ENCODE data around the gene CHML.
"Not testable (repeated sequence)": the region's sequence is repeated elsewhere in the genome, so short reads cannot be mapped to it uniquely, and the experiment has no call there.

CHML gene

GRCh38 chr1:241672301-241672700, 32.1 kb upstream of the CHML start:
- Histone ChIP-seq H3K27me3 (ENCODE audit: insufficient read depth, low read length) (no peaks in the 10 kb centered on the region), H3K9ac (ENCODE audit: low read depth, low read length) (no peak overlapping the region), H3K9me3 (ENCODE audit: insufficient read depth, low read depth, low read length) (no peaks in the 10 kb centered on the region), H3K27ac (ENCODE audit: low read depth, low read length) (no peak overlapping the region), H3K4me1 (ENCODE audit: insufficient read depth, low read length) (no peaks in the 10 kb centered on the region), H3K4me3 (ENCODE audit: low read length) (no peak overlapping the region), H3K36me3 (ENCODE audit: insufficient read depth, low read length) (no peaks in the 10 kb centered on the region)
- 100% methylated on average over 1 of the region's 1 CpG for WGBS

DNA sequence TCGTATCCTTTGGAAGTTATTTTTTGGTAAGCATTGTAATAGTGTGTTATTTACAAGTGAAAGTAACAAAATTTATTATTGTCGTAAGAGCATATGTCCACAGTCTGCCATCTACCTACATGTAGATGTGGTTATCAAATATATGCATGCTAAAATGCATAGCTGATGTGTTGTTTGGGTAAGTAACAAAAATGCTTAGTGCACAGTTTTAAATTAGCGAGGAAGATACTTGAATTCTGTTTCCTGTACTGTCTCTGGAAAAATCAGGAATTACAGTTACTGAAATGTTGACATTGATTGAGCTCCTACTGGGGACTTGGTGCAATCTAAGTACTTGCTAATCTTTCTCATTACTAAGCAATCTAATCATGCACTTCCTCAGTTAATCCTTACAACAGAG, 26.2 kb upstream of the CHML start:
- WGBS = 95% methylated on average over 3 of the region's 3 CpGs
- no peaks in the 10 kb centered on the region for H3K27me3 ChIP-seq (ENCODE audit: insufficient read depth, low read length)

DNA sequence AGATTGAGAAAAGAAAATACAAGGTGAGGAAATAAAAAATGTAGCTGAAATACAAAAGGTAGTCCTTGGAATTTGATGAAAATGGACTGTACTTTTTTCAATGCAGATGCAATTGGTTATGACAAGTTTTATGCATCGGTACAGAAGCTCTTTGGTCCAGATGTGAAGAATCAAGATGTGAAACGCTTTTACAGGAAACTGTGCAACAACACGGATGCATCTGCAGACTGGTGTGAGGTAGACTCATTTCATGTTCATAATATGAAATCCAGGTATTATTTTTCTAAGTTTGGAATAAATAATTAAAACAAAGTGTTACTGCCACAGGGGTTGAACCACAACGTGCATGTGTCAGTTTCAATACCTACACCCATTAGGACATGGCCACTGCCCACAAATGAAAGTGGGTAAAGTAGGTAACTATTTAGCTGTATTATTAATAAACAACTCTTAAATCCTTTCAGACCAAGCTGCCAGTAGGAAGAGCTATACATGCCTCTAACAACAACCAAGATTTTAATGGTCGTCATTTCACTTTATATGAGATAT, 20.3 kb upstream of the CHML start:
- Histone ChIP-seq H3K4me1 (ENCODE audit: insufficient read depth, low read length) (no peaks in the 10 kb centered on the region), H3K9ac (ENCODE audit: low read depth, low read length) (no peak overlapping the region), H3K4me3 (ENCODE audit: low read length) (no peak overlapping the region), H3K9me3 (ENCODE audit: insufficient read depth, low read depth, low read length) (no peaks in the 10 kb centered on the region), H3K36me3 (ENCODE audit: insufficient read depth, low read length) (no peaks in the 10 kb centered on the region), H3K27me3 (ENCODE audit: insufficient read depth, low read length) (no peaks in the 10 kb centered on the region), H3K27ac (ENCODE audit: low read depth, low read length) (no peak overlapping the region)
- WGBS = 97% methylated on average over 3 of the region's 5 CpGs

More for the DNA sequence above, 26.2 kb upstream of the CHML start:
- Histone ChIP-seq H3K9ac (ENCODE audit: low read depth, low read length) (no peak overlapping the region), H3K9me3 (ENCODE audit: insufficient read depth, low read depth, low read length) (no peaks in the 10 kb centered on the region), H3K27ac (ENCODE audit: low read depth, low read length) (no peak overlapping the region), H3K36me3 (ENCODE audit: insufficient read depth, low read length) (no peaks in the 10 kb centered on the region), H3K4me1 (ENCODE audit: insufficient read depth, low read length) (no peaks in the 10 kb centered on the region), H3K4me3 (ENCODE audit: low read length) (no peak overlapping the region)

GRCh38 chr1:241659016-241659415, 18.8 kb upstream of the CHML start:
- H3K27me3 ChIP-seq (ENCODE audit: insufficient read depth, low read length); H3K9ac ChIP-seq (ENCODE audit: low read depth, low read length); H3K9me3 ChIP-seq (ENCODE audit: insufficient read depth, low read depth, low read length); H3K36me3 ChIP-seq (ENCODE audit: insufficient read depth, low read length); H3K4me3 ChIP-seq (ENCODE audit: low read length); H3K4me1 ChIP-seq (ENCODE audit: insufficient read depth, low read length); H3K27ac ChIP-seq (ENCODE audit: low read depth, low read length): not testable (repeated sequence)
- 94% methylated on average over 2 of the region's 2 CpGs for WGBS

- Histone ChIP-seq H3K4me3 (ENCODE audit: low read length) (no peak overlapping the region), H3K27ac (ENCODE audit: low read depth, low read length) (no peak overlapping the region), H3K9ac (ENCODE audit: low read depth, low read length) (no peak overlapping the region), H3K27me3 (ENCODE audit: insufficient read depth, low read length) (no peaks in the 10 kb centered on the region), H3K36me3 (ENCODE audit: insufficient read depth, low read length) (no peaks in the 10 kb centered on the region), H3K4me1 (ENCODE audit: insufficient read depth, low read length) (no peaks in the 10 kb centered on the region), H3K9me3 (ENCODE audit: insufficient read depth, low read depth, low read length) (no peaks in the 10 kb centered on the region)
- WGBS = 88% methylated on average over 3 of the region's 3 CpGs
These were observed 18.1 kb upstream of the CHML start for GRCh38 chr1:241658081-241658793.

DNA sequence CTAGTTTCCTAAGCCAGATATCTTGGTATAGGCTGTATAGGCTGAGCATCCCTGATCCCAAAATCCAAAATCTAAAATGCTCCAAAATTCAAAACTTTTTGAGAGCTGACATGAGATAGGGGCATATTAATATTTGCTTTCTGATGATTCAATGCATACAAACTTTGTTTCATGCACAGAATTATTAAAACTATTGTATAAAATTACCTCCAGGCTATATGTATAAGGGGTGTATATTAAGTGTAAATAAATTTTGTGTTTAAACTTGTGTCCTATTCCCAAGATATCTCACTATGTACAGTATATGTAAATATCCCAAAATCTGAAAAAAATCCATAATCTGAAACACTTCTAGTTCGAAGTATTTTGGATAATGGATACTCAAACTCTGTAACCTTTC, 14.5 kb upstream of the CHML start:
- no peaks in the 10 kb centered on the region for H3K4me1 ChIP-seq (ENCODE audit: insufficient read depth, low read length)
- no peak overlapping the region for H3K4me3 ChIP-seq (ENCODE audit: low read length)
- WGBS = 100% methylated on average over 1 of the region's 1 CpG
- H3K9me3 ChIP-seq (ENCODE audit: insufficient read depth, low read depth, low read length) = no peaks in the 10 kb centered on the region
- H3K36me3 ChIP-seq (ENCODE audit: insufficient read depth, low read length) = no peaks in the 10 kb centered on the region
- H3K9ac ChIP-seq (ENCODE audit: low read depth, low read length) = no peak overlapping the region
- no peaks in the 10 kb centered on the region for H3K27me3 ChIP-seq (ENCODE audit: insufficient read depth, low read length)
- no peak overlapping the region for H3K27ac ChIP-seq (ENCODE audit: low read depth, low read length)

DNA sequence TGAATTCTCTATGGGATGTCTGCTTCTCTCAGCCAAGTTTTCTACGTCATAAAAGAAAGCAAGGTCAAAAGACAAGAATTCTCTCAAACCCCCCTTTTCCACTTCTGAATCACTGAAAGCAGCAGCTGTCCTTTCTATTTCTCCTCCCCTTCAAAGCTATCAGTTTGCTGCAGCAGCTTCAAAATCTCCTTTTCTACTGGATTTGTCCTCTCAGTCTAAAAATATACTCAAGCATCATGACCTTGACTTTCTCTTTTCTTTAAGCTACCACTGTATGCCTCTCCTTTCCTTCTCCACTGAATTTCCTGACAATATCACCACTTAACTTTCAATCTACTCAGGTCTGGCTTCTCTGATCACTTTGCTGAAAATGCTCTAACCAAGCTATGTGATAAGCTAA, 13.8 kb upstream of the CHML start:
- Histone ChIP-seq H3K4me1 (ENCODE audit: insufficient read depth, low read length) (no peaks in the 10 kb centered on the region), H3K27ac (ENCODE audit: low read depth, low read length) (no peak overlapping the region), H3K36me3 (ENCODE audit: insufficient read depth, low read length) (no peaks in the 10 kb centered on the region), H3K27me3 (ENCODE audit: insufficient read depth, low read length) (no peaks in the 10 kb centered on the region), H3K9me3 (ENCODE audit: insufficient read depth, low read depth, low read length) (no peaks in the 10 kb centered on the region), H3K9ac (ENCODE audit: low read depth, low read length) (no peak overlapping the region), H3K4me3 (ENCODE audit: low read length) (no peak overlapping the region)
- 86% methylated on average over 1 of the region's 1 CpG for WGBS

DNA sequence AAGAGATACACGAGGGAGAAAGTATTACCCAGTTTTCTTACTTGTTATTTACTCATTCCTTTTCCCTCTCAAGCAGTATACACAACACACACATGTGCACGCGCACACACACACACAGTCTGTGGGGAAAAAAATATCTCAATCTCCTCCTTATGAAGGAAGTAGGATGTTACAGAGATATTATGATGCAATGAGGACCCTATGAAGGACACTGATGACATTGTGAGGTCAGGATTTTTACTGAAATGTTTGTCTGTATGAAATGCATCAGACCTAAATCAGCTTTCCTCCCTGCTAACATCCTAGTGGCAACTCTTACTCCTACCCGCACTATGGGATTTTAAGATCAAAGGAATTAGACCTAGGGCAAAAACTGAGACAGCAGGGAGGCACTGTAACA, 11.8 kb upstream of the CHML start, which contains the start of gene WDR64:
TSS of gene WDR64 (plus strand) at position 270 of the 400 bp plus-strand sequence. CDS start 204 bp downstream, outside the sequence.
- no peak within 1 kb of the TSS for H3K27ac ChIP-seq (ENCODE audit: low read depth, low read length)
- no peaks in the 10 kb centered on the region for H3K9me3 ChIP-seq (ENCODE audit: insufficient read depth, low read depth, low read length)
- 87% methylated on average over 3 of the region's 4 CpGs for WGBS
- no peak within 1 kb of the TSS for H3K9ac ChIP-seq (ENCODE audit: low read depth, low read length)
- H3K4me1 ChIP-seq (ENCODE audit: insufficient read depth, low read length) = no peaks in the 10 kb centered on the region
- no peaks in the 10 kb centered on the region for H3K27me3 ChIP-seq (ENCODE audit: insufficient read depth, low read length)
- H3K4me3 ChIP-seq (ENCODE audit: low read length) = no peak within 1 kb of the TSS
- H3K36me3 ChIP-seq (ENCODE audit: insufficient read depth, low read length) = no peaks in the 10 kb centered on the region

GRCh38 chr1:241648159-241648558, 8.0 kb upstream of the CHML start:
- no peak overlapping the region for H3K4me3 ChIP-seq (ENCODE audit: low read length)
- no peak overlapping the region for H3K9ac ChIP-seq (ENCODE audit: low read depth, low read length)
- H3K27me3 ChIP-seq (ENCODE audit: insufficient read depth, low read length) = no peaks in the 10 kb centered on the region
- no peak overlapping the region for H3K27ac ChIP-seq (ENCODE audit: low read depth, low read length)
- WGBS = 95% methylated on average over 1 of the region's 1 CpG
- H3K9me3 ChIP-seq (ENCODE audit: insufficient read depth, low read depth, low read length) = no peaks in the 10 kb centered on the region
- H3K4me1 ChIP-seq (ENCODE audit: insufficient read depth, low read length) = no peaks in the 10 kb centered on the region
- no peaks in the 10 kb centered on the region for H3K36me3 ChIP-seq (ENCODE audit: insufficient read depth, low read length)

DNA sequence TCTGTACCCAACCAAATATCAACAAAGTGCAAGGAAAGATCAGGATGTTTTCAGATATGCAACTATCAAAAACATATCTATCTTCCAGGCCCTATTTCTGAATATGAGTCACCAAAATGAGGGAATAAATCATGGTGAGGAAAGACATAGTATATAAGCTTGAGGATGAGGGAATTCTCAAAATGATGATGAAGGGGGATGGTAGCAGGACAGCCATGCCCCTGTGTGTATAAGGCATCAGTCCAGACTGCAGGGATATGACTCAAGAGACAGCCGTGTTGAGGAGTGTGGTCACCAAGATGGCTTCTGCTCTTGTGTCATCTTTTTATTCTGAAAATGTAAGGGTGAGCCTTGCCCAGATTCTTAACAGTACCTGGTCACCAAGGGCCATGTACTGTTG, 7.5 kb upstream of the CHML start:
- Histone ChIP-seq H3K27ac (ENCODE audit: low read depth, low read length) (no peak overlapping the region), H3K9me3 (ENCODE audit: insufficient read depth, low read depth, low read length) (no peaks in the 10 kb centered on the region), H3K4me1 (ENCODE audit: insufficient read depth, low read length) (no peaks in the 10 kb centered on the region), H3K9ac (ENCODE audit: low read depth, low read length) (no peak overlapping the region), H3K4me3 (ENCODE audit: low read length) (no peak overlapping the region), H3K27me3 (ENCODE audit: insufficient read depth, low read length) (no peaks in the 10 kb centered on the region), H3K36me3 (ENCODE audit: insufficient read depth, low read length) (no peaks in the 10 kb centered on the region)
- WGBS = 94% methylated on average over 1 of the region's 1 CpG

DNA sequence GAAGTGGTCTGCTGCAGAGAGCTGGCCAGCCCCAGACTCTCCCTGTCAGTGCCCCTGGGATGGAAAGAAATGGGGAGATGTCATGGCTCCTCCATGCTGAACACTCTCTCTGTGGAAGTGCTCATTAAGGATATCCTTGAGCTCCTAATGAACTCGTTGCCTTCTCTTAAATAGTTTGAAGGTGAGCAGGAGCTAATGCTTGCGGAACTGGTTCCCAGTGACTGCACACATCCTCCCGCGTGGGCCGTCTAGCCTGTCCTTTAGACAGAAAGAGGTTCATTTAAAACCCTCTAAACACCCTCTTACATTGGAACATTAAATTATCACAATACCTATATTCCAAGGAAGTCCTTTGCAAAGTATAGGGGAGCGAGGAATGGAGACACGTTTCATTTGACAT, 6.0 kb upstream of the CHML start:
- no peaks in the 10 kb centered on the region for H3K36me3 ChIP-seq (ENCODE audit: insufficient read depth, low read length)

More for the DNA sequence above, 6.0 kb upstream of the CHML start:
- no peaks in the 10 kb centered on the region for H3K4me1 ChIP-seq (ENCODE audit: insufficient read depth, low read length)
- H3K9me3 ChIP-seq (ENCODE audit: insufficient read depth, low read depth, low read length) = peaks cover 4% of the 10 kb centered on the region; the same call in 1 of the 2 replicates
- H3K9ac ChIP-seq (ENCODE audit: low read depth, low read length) = no peak overlapping the region
- H3K4me3 ChIP-seq (ENCODE audit: low read length) = no peak overlapping the region
- no peak overlapping the region for H3K27ac ChIP-seq (ENCODE audit: low read depth, low read length)
- WGBS = 85% methylated on average over 7 of the region's 7 CpGs
- no peaks in the 10 kb centered on the region for H3K27me3 ChIP-seq (ENCODE audit: insufficient read depth, low read length)

All from HUES64 (cell line).